GM21737 (cell line): Measurements from ENCODE around the gene NAPEPLD.
"Not testable (repeated sequence)": the region's sequence is repeated elsewhere in the genome, so short reads cannot be mapped to it uniquely, and the experiment has no call there.

Experiments
- ATAC-seq: cut with Tn5 transposase; IDR thresholded peaks from one replicate; pipeline ENCODE4 v1.9.1; 2021; ENCODE audit warnings: mild to moderate bottlenecking, moderate library complexity; ENCODE audit not compliant: unreplicated experiment

The NAPEPLD gene

DNA sequence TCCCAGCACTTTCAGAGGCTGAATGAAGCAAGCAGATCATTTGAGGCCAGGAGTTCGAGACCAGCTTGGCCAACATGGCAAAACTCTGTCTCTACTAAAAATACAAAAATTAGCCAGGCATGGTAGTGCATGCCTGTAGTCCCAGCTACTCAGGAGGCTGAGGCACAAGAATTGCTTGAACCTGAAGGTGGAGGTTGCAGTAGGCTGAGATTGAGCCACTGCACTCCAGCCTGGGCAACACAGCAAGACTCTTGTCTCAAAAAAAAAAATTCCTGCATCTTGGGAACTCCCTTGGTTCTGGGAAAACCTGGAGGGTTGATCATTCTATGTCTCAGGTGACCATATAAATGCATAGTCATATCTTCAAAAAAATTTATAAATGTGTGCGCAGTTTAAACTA, 4.1 kb downstream of the NAPEPLD start:
- ATAC-seq: not testable (repeated sequence)

DNA sequence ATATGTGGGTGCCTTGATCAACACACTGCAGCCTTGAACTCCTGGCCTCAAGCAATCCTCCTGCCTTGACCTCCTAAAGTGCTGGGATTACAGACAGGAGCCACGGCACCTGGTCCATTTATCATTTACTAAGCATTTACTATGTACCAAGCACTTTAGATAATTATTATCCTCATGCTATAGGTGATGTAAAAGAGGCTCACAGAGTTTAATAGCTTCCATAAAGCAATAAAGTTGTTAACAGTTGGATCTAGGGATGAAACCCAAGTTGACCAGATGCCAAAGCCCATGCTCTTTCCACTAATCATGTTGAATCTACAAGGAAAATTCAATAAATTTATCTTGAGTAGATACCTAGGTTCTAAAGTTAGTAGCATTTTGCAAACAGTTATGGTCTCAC, 5.0 kb downstream of the NAPEPLD start:
- ATAC-seq: no peak

- no peak for ATAC-seq
These were observed 6.4 kb downstream of the NAPEPLD start for GRCh38 chr7:103142494-103142893.

GRCh38 chr7:103141753-103142404, 7.0 kb downstream of the NAPEPLD start:
- ATAC-seq: no peak

DNA sequence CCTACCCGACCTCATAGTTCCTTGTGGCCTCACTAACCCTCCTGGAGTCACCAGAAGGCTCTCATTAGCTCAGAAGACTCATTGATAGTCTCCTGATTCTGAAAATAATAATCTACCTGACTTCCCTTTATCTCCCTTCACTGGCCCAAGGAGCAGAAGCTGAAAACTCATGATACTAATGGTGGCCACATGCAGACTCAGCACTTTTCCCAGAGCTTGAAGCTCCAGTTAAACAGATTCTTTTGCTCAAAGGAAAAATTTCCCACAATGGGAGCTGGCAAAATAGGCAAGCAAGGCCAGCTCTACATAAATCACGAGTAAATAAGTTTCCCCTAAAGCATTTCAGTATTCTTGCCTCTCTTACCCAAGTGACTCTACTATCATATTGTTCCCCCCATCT, 8.2 kb downstream of the NAPEPLD start:
- ATAC-seq: no peak

DNA sequence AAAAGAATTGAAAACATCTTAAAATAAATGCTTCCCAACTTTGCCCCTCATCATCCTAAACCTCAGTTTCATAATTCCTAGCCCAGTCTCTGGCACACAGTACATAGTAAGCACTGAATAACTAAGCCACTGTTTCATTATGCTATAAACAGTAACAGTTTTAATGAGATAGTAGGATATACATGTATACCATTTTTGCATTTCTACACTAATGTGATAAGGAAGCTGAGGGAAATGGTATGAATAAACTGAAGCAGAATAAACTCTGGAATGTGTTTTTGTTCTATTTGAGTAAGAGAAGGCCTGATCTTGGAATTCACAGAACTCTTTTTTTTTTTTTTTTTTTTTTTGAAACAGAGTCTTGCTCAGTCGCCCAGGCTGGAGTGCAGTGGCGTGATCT, 8.8 kb downstream of the NAPEPLD start:
- no peak for ATAC-seq

DNA sequence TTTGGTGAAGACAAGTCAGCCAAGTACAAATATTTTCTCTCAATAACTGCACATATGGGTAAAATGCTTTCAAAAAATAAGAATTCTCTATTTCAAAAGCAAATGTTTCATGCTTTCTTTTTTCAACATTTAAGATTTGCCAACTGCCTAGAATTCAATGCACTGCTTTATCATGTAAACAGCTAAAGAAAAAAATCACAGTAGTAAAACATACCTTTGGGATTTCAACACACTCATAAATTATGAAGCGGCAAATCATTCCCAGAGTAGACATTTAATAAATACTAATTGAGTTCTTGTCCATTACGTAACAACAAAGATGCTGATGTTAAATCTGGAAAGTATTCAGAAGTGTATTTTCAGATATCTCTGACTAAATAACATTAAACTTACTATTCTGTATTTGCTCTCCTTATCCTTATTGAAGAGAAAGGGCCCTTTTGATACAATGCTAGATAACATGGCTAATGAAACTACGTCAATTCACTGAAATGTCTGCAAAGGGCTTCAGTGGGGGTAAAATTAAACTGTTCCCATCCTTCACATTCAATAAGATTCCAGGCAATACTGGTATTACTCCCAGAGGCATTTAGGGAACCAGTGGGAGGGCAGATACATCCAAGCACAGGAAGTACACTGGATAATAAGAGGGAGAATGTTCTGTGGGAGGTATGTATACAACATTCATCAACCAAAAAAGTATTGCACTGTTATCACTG, 13.9 kb downstream of the NAPEPLD start:
- ATAC-seq: no peak

- no peak for ATAC-seq
These were observed 15.8 kb downstream of the NAPEPLD start for GRCh38 chr7:103132995-103133688.

DNA sequence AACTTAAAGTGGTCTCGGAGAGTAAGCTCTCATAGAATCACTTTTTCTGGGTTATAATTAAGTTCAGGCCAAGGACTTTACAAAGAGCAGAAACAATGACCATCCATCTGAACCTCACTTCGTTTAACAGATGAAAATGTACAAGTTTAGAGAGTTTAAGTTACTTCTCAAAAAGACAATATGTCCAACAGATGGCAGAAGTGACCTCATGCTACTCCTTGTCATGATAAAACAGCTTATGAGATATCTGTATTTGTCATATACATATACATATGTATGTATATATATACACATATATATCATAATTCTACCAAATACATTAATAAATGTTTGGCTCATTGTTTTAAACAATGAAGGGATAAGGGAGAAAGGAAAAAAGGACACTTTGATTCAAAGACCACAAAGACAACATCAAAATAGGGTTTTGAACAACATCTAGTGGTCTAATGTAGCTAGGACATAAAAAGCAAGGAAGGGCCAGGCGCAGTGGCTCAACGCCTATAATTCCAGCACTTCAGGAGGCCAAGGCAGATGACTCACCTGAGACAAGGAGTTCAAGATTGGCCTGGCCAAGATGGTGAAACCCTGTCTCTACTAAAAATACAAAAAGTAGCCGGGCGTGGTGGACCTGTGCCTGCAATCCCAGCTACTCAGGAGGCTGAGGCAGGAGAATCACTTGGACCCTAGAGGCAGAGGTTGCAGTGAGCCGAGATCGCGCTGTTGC, 17.8 kb downstream of the NAPEPLD start:
- ATAC-seq: no peak

DNA sequence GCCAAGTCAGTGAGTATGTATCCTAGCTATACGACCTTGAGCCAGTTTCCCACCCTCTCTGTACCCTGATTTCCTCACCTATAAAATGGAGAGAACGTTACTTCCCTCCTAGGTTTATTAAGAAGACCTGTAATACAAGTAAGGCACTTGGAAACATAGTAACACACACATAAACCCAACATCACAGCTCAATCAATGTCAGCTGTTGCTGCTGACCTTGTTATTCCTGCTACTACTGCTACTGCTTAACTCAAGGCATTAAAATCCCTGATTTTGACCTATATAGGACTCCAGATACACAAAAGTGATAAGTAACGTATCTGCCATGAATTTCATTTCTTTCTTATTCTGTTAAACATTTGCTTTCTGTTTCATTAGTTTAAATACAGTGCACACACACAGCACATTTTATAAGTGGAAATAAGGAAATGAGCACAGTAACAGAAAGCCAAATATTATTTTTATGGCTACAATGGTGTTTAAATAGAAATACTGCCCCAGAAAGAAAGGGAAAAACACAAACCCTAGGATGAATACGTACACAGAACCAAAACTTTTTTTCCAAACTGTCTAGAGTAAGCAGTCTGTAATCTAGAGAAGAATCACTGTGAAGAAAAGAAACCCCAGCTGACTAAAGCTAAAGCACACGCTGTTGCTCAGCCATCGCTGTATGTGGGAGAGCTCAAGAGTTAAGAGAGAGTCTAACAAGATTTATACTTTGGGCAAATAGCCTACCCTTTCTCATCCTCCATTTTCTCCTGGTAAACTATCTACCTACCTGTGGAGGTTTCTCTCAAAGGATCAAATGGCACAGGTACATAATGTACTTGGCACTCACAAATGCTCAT, 19.0 kb downstream of the NAPEPLD start:
- no peak for ATAC-seq

DNA sequence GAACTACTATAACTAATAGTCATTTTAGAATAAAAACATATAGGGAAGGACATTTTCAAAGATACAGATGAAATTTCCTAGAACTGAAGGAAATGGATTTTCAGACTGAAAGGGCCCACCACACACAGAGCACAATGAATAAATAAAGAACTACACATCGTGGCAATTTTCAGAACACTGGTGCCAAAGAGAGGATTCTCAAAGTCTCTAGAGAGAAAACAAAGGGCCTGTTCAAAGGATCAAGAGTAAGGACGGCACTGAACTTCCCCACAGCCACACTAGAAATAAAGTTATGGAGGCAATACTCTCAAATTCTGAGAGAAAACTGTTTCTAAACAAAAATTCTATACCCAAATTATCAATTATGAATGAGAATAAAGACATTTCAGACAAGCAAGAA, 21.9 kb downstream of the NAPEPLD start:
- no peak for ATAC-seq

GRCh38 chr7:103124429-103124979, 24.4 kb downstream of the NAPEPLD start:
- no peak for ATAC-seq

GRCh38 chr7:103123529-103123928, 25.4 kb downstream of the NAPEPLD start:
- ATAC-seq: no peak

DNA sequence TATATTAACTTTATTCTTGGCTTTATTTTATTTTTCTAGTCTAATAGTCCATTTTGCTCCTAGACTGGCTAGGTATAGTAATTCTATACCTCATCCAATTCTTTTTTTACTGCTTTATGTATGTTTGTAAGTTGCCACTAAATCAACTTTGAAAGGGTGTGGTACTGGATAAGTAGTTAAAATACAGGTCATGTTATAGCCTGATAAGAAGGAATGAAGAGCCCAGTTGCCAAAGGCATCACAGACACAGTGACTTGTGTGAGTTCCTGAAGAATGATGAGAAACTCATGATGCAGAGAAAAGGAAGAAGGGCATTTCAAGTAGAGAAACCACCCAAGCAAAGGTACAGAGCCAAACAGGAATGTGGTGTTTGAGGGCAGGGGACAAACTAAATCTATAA, 27.3 kb downstream of the NAPEPLD start:
- no peak for ATAC-seq

DNA sequence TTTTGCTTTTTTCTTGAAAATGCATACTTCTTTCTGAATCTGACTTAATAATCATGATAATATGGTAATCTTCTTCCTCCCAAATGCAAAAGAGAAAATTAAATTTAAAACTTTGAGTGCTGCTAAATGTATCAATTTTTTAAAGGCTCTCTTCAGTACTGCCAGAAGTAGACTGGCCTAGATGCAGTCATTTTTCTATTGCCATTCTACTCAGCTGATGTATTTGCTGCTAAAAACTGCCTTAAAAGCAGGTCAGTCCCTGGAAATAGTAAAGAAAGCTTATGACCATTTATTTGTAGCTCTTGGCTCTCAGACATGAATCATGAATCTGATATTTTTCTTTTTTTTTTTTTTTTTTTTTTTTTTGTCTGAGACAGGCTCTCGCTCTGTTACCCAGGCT, 28.5 kb downstream of the NAPEPLD start:
- ATAC-seq: no peak

GRCh38 chr7:103119791-103120291, 29.1 kb downstream of the NAPEPLD start:
- no peak for ATAC-seq

- no peak for ATAC-seq
These were observed 31.4 kb downstream of the NAPEPLD start for GRCh38 chr7:103117465-103117864.

DNA sequence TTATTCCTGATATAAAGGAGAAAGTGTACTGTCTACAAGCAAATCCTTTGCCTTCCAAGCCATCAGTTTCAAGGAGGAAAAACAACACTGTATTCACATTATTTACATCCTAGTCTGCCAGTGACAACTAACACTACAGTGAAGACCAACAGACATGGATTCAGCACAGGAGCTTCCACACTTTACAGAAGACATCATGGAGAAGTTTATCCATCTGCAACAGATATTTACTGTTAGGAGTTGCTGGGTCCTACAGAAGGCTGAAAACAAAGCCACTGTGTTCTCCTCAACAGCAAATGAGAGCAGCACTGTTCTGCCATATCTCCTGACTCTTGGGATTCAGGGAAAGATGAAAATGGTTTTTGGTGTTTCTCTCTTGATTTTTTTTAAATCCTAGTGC, 31.9 kb downstream of the NAPEPLD start:
- no peak for ATAC-seq

- ATAC-seq: no peak
These were observed 32.4 kb downstream of the NAPEPLD start for GRCh38 chr7:103116511-103116910.

DNA sequence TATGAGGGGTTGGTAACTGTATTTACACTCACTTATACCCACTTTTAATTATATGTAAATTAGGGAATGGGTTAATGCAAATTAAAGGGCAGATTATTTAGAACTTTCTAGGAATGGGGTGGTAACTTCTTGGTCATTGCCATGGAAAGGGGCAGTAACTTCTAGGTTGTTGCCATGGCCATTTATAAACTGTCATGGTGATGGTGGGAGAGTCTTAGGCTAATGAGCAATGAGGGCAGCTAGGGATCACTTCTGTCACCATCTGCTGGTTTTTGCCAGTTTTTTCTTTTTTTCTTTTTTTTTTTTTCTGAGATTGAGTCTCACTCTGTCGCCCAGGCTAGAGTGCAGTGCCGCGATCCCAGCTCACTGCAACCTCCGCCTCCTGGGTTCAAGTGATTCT, 33.1 kb downstream of the NAPEPLD start:
- no peak for ATAC-seq
